Activated CD8-positive, alpha-beta memory T cell treated with anti-CD3 and anti-CD28 coated beads, Interleukin-2, amount 10 ng/mL, durations not matched to agents 7 days and 5 days (primary cell): ENCODE results near the gene ZNF302. TPM values are rescaled to one million over a fixed set of nuclear protein-coding genes. Genes with fewer than 3 reads are reported as not detected.
"Not testable (repeated sequence)": the region's sequence is repeated elsewhere in the genome, so short reads cannot be mapped to it uniquely, and the experiment has no call there.

Source experiments
- ATAC-seq: fragments of 150-1000 bp; cut with Tn5 transposase; one replicate; pipeline ENCODE4 v1.10.0; 2021; ENCODE audit warnings: moderate library complexity
- CTCF ChIA-PET: fragments of 350-600 bp; sonication (Branson Sonifier 250); formaldehyde crosslinking; loops from one replicate; lab custom pipeline; 2021; ENCODE audit warnings: antibody characterized with exemption; lab: Charles Lee
- DNase-seq: peaks from one replicate; pipeline ENCODE4 v3.0.0-alpha.2; 2020
- H3K27ac Mint-ChIP-seq: one replicate; pipeline ENCODE4 v1.8.0; 2021; ENCODE audit warnings: mild to moderate bottlenecking, mixed read lengths
- H3K27me3 Mint-ChIP-seq: one replicate; pipeline ENCODE4 v1.8.0; 2021; ENCODE audit warnings: mixed read lengths
- H3K36me3 Mint-ChIP-seq: one replicate; pipeline ENCODE4 v1.8.0; 2021; ENCODE audit warnings: mild to moderate bottlenecking, mixed read lengths
- H3K4me1 Mint-ChIP-seq: one replicate; pipeline ENCODE4 v1.8.0; 2021; ENCODE audit warnings: mixed read lengths
- H3K4me3 Mint-ChIP-seq: one replicate; pipeline ENCODE4 v1.8.0; 2021; ENCODE audit warnings: mild to moderate bottlenecking, moderate library complexity, mixed read lengths
- H3K9me3 Mint-ChIP-seq: one replicate; pipeline ENCODE4 v1.8.0; 2022; ENCODE audit warnings: low read depth, mixed read lengths
- total RNA-seq, 2 experiments: library from RNA; stranded (reverse); gene quantifications; one replicate each; pipeline ENCODE4 v1.2.3, GENCODE V29; 2021

ZNF302 gene
- total RNA-seq, 2 experiments from 2014 or later: 11.1 to 12.0 TPM

DNA sequence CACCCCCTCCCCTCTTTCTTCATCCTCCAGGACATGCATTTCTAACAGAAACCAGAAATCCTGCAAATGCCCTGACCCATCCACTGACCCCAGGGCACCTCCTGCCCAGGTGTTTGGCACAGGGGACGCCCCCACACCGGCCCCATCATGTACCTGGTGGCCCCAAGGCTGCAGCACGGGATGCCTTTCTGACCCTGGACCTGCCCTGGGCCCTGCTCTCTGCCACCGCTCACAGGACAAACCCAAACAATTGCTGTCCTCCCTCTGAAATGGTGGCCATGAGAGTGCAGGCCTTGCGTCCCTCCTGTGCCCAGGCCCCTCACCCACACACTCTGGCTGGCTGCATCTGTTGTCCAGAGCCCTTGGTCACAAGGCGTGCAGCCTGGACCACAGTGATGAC is 12.6 kb upstream of the ZNF302 start:
- CTCF ChIA-PET: no interaction called here
- ATAC-seq: no peak
- no peak overlapping the region for H3K4me3 Mint-ChIP-seq
- no peak overlapping the region for H3K27ac Mint-ChIP-seq
- peaks cover 12% of the 10 kb centered on the region for H3K4me1 Mint-ChIP-seq
- no peaks in the 10 kb centered on the region for H3K9me3 Mint-ChIP-seq
- peaks cover 6% of the 10 kb centered on the region for H3K36me3 Mint-ChIP-seq
- DNase-seq: no peak
- H3K27me3 Mint-ChIP-seq: no peaks in the 10 kb centered on the region

DNA sequence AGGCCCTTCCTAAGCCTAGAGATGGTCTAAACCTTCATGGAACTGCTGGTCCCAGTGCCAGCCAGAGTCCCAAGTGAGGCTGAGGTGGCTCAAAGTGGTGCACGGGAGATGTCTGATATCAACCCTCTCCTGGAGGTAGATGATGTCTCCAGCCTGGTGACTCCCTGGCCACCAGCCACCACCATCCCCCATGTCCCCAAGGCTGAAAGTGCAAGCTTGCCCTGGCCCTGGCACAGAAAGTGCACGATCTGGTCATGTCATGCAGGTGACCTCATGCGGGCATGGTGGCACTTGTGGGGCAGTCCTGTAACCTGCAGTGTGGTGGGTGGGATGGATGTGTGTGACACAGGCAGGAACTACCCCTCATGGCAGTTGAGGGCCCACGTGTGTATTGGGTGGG is 12.2 kb upstream of the ZNF302 start:
- ATAC-seq, H3K27ac Mint-ChIP-seq, H3K27me3 Mint-ChIP-seq, CTCF ChIA-PET, H3K36me3 Mint-ChIP-seq, H3K4me3 Mint-ChIP-seq, DNase-seq, H3K9me3 Mint-ChIP-seq: not testable (repeated sequence)
- H3K4me1 Mint-ChIP-seq: peaks cover 12% of the 10 kb centered on the region

- ATAC-seq: no peak
- H3K27ac Mint-ChIP-seq: no peak overlapping the region
- no peak overlapping the region for H3K4me3 Mint-ChIP-seq
Observed at GRCh38 chr19:34666200-34666957, 11.1 kb upstream of the ZNF302 start.

DNA sequence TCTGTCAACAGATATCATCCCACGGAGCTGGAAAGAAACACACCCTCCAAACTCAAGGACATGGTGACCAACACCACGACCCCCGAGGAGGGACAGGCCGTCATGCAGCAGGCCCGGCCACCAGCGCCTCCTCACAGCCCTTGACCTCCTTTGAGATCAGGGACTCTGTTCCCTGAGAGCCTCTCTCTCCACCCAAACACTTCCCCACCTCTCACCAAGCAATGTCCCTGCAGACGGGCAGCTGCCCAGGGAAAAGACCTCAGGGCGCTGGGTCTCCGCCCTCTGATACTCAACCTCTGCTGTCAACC is 10.6 kb upstream of the ZNF302 start:
- H3K4me1 Mint-ChIP-seq: peaks cover 12% of the 10 kb centered on the region
- no peaks in the 10 kb centered on the region for H3K9me3 Mint-ChIP-seq
- peak overlapping the region; percentile 76 for H3K27ac Mint-ChIP-seq
- H3K36me3 Mint-ChIP-seq: peaks cover 4% of the 10 kb centered on the region
- peak overlapping the region; percentile 8 for H3K4me3 Mint-ChIP-seq
- CTCF ChIA-PET: no interaction called here
- H3K27me3 Mint-ChIP-seq: no peaks in the 10 kb centered on the region
- ATAC-seq (no peak), DNase-seq (no peak)

More at GRCh38 chr19:34666200-34666957, 11.1 kb upstream of the ZNF302 start:
- Mint-ChIP-seq H3K27me3 (no peaks in the 10 kb centered on the region), H3K9me3 (no peaks in the 10 kb centered on the region), H3K36me3 (peaks cover 5% of the 10 kb centered on the region), H3K4me1 (peaks cover 12% of the 10 kb centered on the region)
- no peak for DNase-seq
- CTCF ChIA-PET: no interaction called here

DNA sequence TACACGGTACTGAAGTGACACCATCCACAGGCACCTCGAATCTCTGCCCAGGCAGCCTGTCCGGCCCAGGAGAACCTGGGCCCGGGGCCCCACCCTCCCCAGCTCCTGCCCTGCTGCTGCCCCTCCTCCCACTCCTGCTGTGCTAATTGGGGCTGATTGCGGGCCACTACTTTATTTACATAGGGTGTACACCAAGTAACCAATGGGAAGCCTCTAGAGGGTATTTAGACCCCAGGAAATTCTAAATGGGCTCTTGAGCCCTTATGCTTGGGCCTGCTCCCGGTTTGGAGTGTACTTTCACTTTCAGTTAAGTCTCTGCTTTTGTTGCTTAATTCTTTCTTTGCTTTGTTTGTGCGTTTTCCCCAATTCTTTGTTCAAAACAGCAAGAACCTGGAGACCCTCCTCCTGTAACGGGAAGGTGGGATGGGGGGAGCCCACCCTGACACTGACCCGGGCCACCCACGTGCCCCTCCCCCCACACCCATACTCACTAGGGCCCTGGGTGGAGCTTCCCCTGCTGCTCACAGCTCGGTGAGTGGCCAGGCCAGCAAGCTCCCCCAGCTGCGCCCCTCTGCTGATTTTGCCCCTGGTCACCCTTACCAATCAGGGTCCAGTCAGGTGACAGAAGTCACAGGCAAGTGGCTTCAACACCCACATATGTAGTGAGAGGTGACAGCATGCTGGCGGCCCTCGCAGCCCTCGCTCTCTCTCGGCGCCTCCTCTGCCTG is 10.0 kb upstream of the ZNF302 start:
- H3K36me3 Mint-ChIP-seq: peaks cover 6% of the 10 kb centered on the region
- ATAC-seq: peak; percentile 28
- no peaks in the 10 kb centered on the region for H3K27me3 Mint-ChIP-seq
- H3K4me1 Mint-ChIP-seq: peaks cover 12% of the 10 kb centered on the region
- CTCF ChIA-PET: no interaction called here
- H3K4me3 Mint-ChIP-seq: peak overlapping the region; percentile 69
- no peak for DNase-seq
- no peaks in the 10 kb centered on the region for H3K9me3 Mint-ChIP-seq
- H3K27ac Mint-ChIP-seq: peak overlapping the region; percentile 78

DNA sequence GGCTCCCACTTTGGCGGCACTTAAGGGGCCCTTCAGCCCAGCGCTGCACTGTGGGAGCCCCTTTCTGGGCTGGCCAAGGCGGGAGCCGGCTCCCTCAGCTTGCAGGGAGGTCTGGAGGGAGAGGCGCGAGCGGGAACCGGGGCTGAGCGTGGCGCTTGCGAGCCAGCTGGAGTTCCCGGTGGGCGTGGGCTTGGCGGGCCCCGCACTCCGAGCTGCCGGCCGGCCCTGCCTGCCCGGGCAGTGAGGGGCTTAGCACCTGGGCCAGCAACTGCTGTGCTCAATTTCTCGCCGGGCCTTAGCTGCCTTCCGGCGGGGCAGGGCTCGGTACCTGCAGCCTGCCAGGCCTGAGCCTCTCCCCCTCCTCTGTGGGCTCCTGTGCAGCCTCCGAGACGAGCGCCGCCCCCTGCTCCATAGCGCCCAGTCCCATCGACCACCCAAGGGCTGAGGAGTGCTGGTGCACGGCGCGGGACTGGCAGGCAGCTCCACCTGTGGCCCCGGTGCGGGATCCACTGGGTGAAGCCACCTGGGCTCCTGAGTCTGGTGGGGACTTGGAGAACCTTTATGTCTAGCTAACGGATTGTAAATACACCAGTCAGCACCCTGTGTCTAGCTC is 9.3 kb upstream of the ZNF302 start:
- ATAC-seq, H3K4me3 Mint-ChIP-seq, H3K36me3 Mint-ChIP-seq, H3K27me3 Mint-ChIP-seq, DNase-seq, H3K27ac Mint-ChIP-seq, CTCF ChIA-PET, H3K9me3 Mint-ChIP-seq, H3K4me1 Mint-ChIP-seq: not testable (repeated sequence)

DNA sequence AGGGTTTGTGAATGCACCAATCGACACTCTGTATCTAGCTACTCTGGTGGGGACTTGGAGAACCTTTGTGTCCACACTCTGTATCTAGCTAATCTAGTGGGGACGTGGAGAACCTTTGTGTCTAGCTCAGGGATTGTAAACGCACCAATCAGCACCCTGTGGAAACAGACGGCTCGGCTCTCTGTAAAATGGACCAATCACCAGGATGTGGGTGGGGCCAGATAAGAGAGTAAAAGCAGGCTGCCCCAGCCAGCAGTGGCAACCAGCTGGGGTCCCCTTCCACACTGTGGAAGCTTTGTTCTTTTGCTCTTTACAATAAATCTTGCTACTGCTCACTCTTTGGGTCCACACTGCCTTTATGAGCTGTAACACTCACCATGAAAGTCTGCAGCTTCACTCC is 8.8 kb upstream of the ZNF302 start:
- not testable (repeated sequence) for H3K27ac Mint-ChIP-seq

GRCh38 chr19:34669305-34669704 is 8.2 kb upstream of the ZNF302 start:
- Mint-ChIP-seq H3K4me3 (no peak overlapping the region), H3K9me3 (no peaks in the 10 kb centered on the region), H3K27ac (no peak overlapping the region), H3K27me3 (no peaks in the 10 kb centered on the region), H3K36me3 (peaks cover 7% of the 10 kb centered on the region), H3K4me1 (peaks cover 6% of the 10 kb centered on the region)
- ATAC-seq: no peak
- DNase-seq: no peak
- CTCF ChIA-PET: no interaction called here

More for the DNA sequence above, 8.8 kb upstream of the ZNF302 start:
- CTCF ChIA-PET, H3K27me3 Mint-ChIP-seq, DNase-seq, H3K36me3 Mint-ChIP-seq, ATAC-seq, H3K9me3 Mint-ChIP-seq, H3K4me1 Mint-ChIP-seq, H3K4me3 Mint-ChIP-seq: not testable (repeated sequence)

GRCh38 chr19:34671972-34672371 is 5.5 kb upstream of the ZNF302 start:
- H3K9me3 Mint-ChIP-seq: peaks cover 3% of the 10 kb centered on the region
- H3K27ac Mint-ChIP-seq: no peak overlapping the region
- DNase-seq: no peak
- ATAC-seq: no peak
- H3K27me3 Mint-ChIP-seq: no peaks in the 10 kb centered on the region
- peaks cover 13% of the 10 kb centered on the region for H3K36me3 Mint-ChIP-seq
- no peak overlapping the region for H3K4me3 Mint-ChIP-seq
- CTCF ChIA-PET: no interaction called here
- peaks cover 18% of the 10 kb centered on the region for H3K4me1 Mint-ChIP-seq

- Mint-ChIP-seq H3K36me3 (peaks cover 19% of the 10 kb centered on the region), H3K4me1 (peaks cover 22% of the 10 kb centered on the region), H3K27me3 (no peaks in the 10 kb centered on the region), H3K4me3 (no peak overlapping the region), H3K27ac (no peak overlapping the region), H3K9me3 (peaks cover 5% of the 10 kb centered on the region)
- no peak for DNase-seq
- no peak for ATAC-seq
- CTCF ChIA-PET: interaction anchor here (0.7 kb wide), 1 partner anchor 39 kb away, joined by 3 read pairs; no protein-coding TSS in a partner anchor
Observed at GRCh38 chr19:34673590-34673989, 3.9 kb upstream of the ZNF302 start.

GRCh38 chr19:34675250-34675649 is 2.2 kb upstream of the ZNF302 start:
- Mint-ChIP-seq H3K9me3 (peaks cover 18% of the 10 kb centered on the region), H3K4me1 (peaks cover 34% of the 10 kb centered on the region), H3K4me3 (no peak overlapping the region), H3K36me3 (peaks cover 35% of the 10 kb centered on the region), H3K27ac (no peak overlapping the region), H3K27me3 (no peaks in the 10 kb centered on the region)
- CTCF ChIA-PET: no interaction called here
- DNase-seq (no peak), ATAC-seq (no peak)

DNA sequence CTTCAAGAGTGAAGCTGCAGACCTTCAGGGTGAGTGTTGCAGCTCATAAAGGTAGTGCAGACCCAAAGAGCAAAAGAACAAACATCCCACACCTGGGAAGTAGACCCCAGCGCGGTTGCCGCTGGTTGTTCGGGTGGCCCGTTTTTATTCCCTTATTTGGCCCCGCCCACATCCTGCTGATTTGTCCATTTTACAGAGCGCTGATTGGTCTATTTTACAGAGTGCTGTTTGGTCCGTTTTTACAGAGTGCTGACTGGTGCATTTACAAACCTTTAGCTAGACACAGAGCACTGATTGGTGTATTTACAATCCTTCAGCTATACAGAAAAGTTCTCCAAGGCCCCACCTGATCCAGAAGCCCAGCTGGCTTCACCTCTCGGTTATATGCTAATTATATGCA is 1.6 kb upstream of the ZNF302 start:
- Mint-ChIP-seq H3K27me3 (no peaks in the 10 kb centered on the region), H3K9me3 (peaks cover 21% of the 10 kb centered on the region), H3K4me1 (peaks cover 34% of the 10 kb centered on the region), H3K36me3 (peaks cover 42% of the 10 kb centered on the region), H3K4me3 (no peak overlapping the region), H3K27ac (no peak overlapping the region)
- ATAC-seq: no peak
- no peak for DNase-seq
- CTCF ChIA-PET: no interaction called here

GRCh38 chr19:34676697-34677385 is 637 bp upstream of the ZNF302 start, which contains the start of gene SCGB2B2:
Gene SCGB2B2, minus strand, starts transcription at chr19:34677159. Its CDS starts 82,596 bp downstream, at chr19:34594563.
- Mint-ChIP-seq H3K4me3 (peak within 1 kb of the TSS; percentile 92), H3K27ac (peak within 1 kb of the TSS; percentile 97), H3K9me3 (peaks cover 21% of the 10 kb centered on the region), H3K4me1 (peaks cover 34% of the 10 kb centered on the region), H3K27me3 (no peaks in the 10 kb centered on the region), H3K36me3 (peaks cover 49% of the 10 kb centered on the region)
- peak; percentile 79 for DNase-seq
- CTCF ChIA-PET: interaction anchor here (1.1 to 1.5 kb wide), 3 partner anchors 13 to 37 kb away, joined by 3 to 6 read pairs (median 5); no protein-coding TSS in a partner anchor
- peak; percentile 62 for ATAC-seq
